Measurements from ENCODE around the gene TAGLN2.
A peak's percentile ranks its signal among the peaks of the same experiment; 100 is the strongest.

Gene TAGLN2

GRCh38 chr1:159947942-159948341 is 22.6 kb upstream of the TAGLN2 start:
- no peak for DNase-seq

GRCh38 chr1:159946242-159947187 is 21.2 kb upstream of the TAGLN2 start:
- peak; percentile 32 for DNase-seq

- DNase-seq = peak; percentile 88
Observed at GRCh38 chr1:159945483-159946241, 20.4 kb upstream of the TAGLN2 start, which contains the start of gene IGSF9. IGSF9 (minus strand) TSS chr1:159945613; CDS start chr1:159943454, 2,159 bp downstream.

- DNase-seq = no peak
Observed at GRCh38 chr1:159944623-159945455, 19.5 kb upstream of the TAGLN2 start.

- no peak for DNase-seq
Observed at GRCh38 chr1:159943908-159944622, 18.8 kb upstream of the TAGLN2 start.

GRCh38 chr1:159943278-159943640 is 18.0 kb upstream of the TAGLN2 start:
- DNase-seq = no peak

- no peak for DNase-seq
Observed at GRCh38 chr1:159942632-159943277, 17.4 kb upstream of the TAGLN2 start.

GRCh38 chr1:159941591-159942560 is 16.6 kb upstream of the TAGLN2 start:
- DNase-seq = no peak

- no peak for DNase-seq
Observed at GRCh38 chr1:159941141-159941540, 15.8 kb upstream of the TAGLN2 start.

- DNase-seq = no peak
Observed at GRCh38 chr1:159940006-159940620, 14.8 kb upstream of the TAGLN2 start.

- DNase-seq = no peak
Observed at GRCh38 chr1:159939678-159940002, 14.3 kb upstream of the TAGLN2 start.

GRCh38 chr1:159938905-159939677 is 13.8 kb upstream of the TAGLN2 start:
- no peak for DNase-seq

GRCh38 chr1:159938211-159938852 is 13.0 kb upstream of the TAGLN2 start:
- DNase-seq = no peak

GRCh38 chr1:159937054-159937750 is 11.9 kb upstream of the TAGLN2 start:
- no peak for DNase-seq

GRCh38 chr1:159936273-159936904 is 11.1 kb upstream of the TAGLN2 start:
- peak; percentile 82 for DNase-seq

- DNase-seq = no peak
Observed at GRCh38 chr1:159935719-159936272, 10.5 kb upstream of the TAGLN2 start.

GRCh38 chr1:159935305-159935704 is 10.0 kb upstream of the TAGLN2 start:
- DNase-seq = no peak
